IMR-90 (cell line): ENCODE results near the gene INPP5J. TPM values are rescaled to one million over a fixed set of nuclear protein-coding genes. Genes with fewer than 3 reads are reported as not detected.

ENCODE experiments used
- ATAC-seq: fragments of 200-7000 bp; cut with Tn5 transposase; 2 replicates; pipeline ENCODE4 v1.9.1; 2020; ENCODE audit warnings: low read depth, mild to moderate bottlenecking, moderate library complexity
- BruUV-seq: library from RNA; stranded (reverse); fragments of 400-500 nt; replicated peaks from 2 replicates; lab custom pipeline; 2021; lab: Mats Ljungman, UMichigan
- CTCF ChIA-PET: fragments of 300-600 bp; formaldehyde crosslinking; extraction: SDS; loops from one replicate; lab custom pipeline; 2021; ENCODE audit warnings: antibody characterized with exemption; lab: Yijun Ruan, JAX
- POLR2A ChIA-PET: fragments of 300-600 bp; sonication (Branson Sonifier 250); formaldehyde crosslinking; loops from one replicate; lab custom pipeline; 2022; ENCODE audit warnings: antibody characterized with exemption; ENCODE audit not compliant: unreplicated experiment; lab: Charles Lee
- DNase-seq: peaks from one replicate; pipeline ENCODE4 v3.0.0; 2013
- H2AFZ ChIP-seq: replicated peaks from 2 replicates; pipeline ENCODE3; 2013; ENCODE audit warnings: low read length, mild to moderate bottlenecking; ENCODE audit not compliant: poor library complexity
- H2AK5ac ChIP-seq: 2 replicates; pipeline ENCODE4 v1.6.1; 2013; ENCODE audit warnings: low read depth, low read length, inconsistent platforms
- H2AK9ac ChIP-seq: replicated peaks from 2 replicates; pipeline ENCODE3; 2013; ENCODE audit warnings: mild to moderate bottlenecking, low read depth, low read length, moderate library complexity; ENCODE audit not compliant: poor library complexity
- H2BK120ac ChIP-seq: 2 replicates; pipeline ENCODE4 v1.6.1; 2013; ENCODE audit warnings: low read depth, low read length, inconsistent platforms
- H2BK15ac ChIP-seq: 3 replicates; pipeline ENCODE4 v1.6.1; 2013; ENCODE audit warnings: low read depth, low read length, inconsistent platforms
- H2BK20ac ChIP-seq: 2 replicates; pipeline ENCODE4 v1.6.1; 2013; ENCODE audit warnings: low read depth, mild to moderate bottlenecking, inconsistent platforms, low read length, moderate library complexity
- H2BK5ac ChIP-seq: 2 replicates; pipeline ENCODE4 v1.6.1; 2013; ENCODE audit warnings: mild to moderate bottlenecking, low read depth, low read length, inconsistent platforms; ENCODE audit not compliant: poor library complexity, severe bottlenecking
- H3K14ac ChIP-seq: replicated peaks from 2 replicates; pipeline ENCODE4 v1.6.1; 2013; ENCODE audit warnings: low read depth, low read length, inconsistent platforms
- H3K18ac ChIP-seq: 2 replicates; pipeline ENCODE4 v1.6.1; 2013; ENCODE audit warnings: low read depth, low read length, control low read depth
- H3K23ac ChIP-seq: 2 replicates; pipeline ENCODE4 v1.6.1; 2013; ENCODE audit warnings: low read depth, low read length, inconsistent platforms
- H3K27ac ChIP-seq: 2 replicates; pipeline ENCODE4 v1.5.1; 2013; ENCODE audit warnings: mild to moderate bottlenecking, control low read depth, low read length; ENCODE audit not compliant: insufficient read depth
- H3K27me3 ChIP-seq: 2 replicates; pipeline ENCODE4 v1.6.1; 2013; ENCODE audit warnings: low read length; ENCODE audit not compliant: control insufficient read depth, insufficient read depth
- H3K36me3 ChIP-seq: 2 replicates; pipeline ENCODE4 v1.6.1; 2013; ENCODE audit warnings: low read length, mixed read lengths; ENCODE audit not compliant: control insufficient read depth, insufficient read depth
- H3K4ac ChIP-seq: 2 replicates; pipeline ENCODE4 v1.6.1; 2013; ENCODE audit warnings: low read depth, low read length, inconsistent platforms
- H3K4me1 ChIP-seq: 2 replicates; pipeline ENCODE4 v1.6.1; 2013; ENCODE audit warnings: low read length, mixed read lengths; ENCODE audit not compliant: control insufficient read depth, insufficient read depth
- H3K4me2 ChIP-seq: 2 replicates; pipeline ENCODE4 v1.6.1; 2013; ENCODE audit warnings: low read depth, mild to moderate bottlenecking, control low read depth, low read length, moderate library complexity
- H3K4me3 ChIP-seq: 2 replicates; pipeline ENCODE4 v1.5.1; 2013; ENCODE audit warnings: low read depth, mild to moderate bottlenecking, control low read depth, low read length, moderate library complexity; ENCODE audit not compliant: insufficient read depth
- H3K56ac ChIP-seq: 2 replicates; pipeline ENCODE4 v1.6.1; 2013; ENCODE audit warnings: low read length, inconsistent platforms; ENCODE audit not compliant: insufficient read depth; ENCODE audit errors: extremely low read depth
- H3K79me1 ChIP-seq, 2 experiments: 2 replicates each; pipeline ENCODE4 v1.6.1; 2013; ENCODE audit warnings: low read length in 2 of 2, inconsistent platforms in 1 of 2, low read depth in 1 of 2
- H3K9ac ChIP-seq: 2 replicates; pipeline ENCODE4 v1.6.1; 2013; ENCODE audit warnings: low read depth, low read length, control low read depth
- H3K9me1 ChIP-seq: 2 replicates; pipeline ENCODE4 v1.6.1; 2013; ENCODE audit warnings: low read length, inconsistent platforms; ENCODE audit not compliant: insufficient read depth
- H3K9me3 ChIP-seq: 2 replicates; pipeline ENCODE4 v1.6.1; 2013; ENCODE audit warnings: low read length; ENCODE audit not compliant: control insufficient read depth, insufficient read depth
- H4K20me1 ChIP-seq: 2 replicates; pipeline ENCODE4 v1.6.1; 2013; ENCODE audit warnings: low read length, inconsistent platforms; ENCODE audit not compliant: insufficient read depth
- H4K5ac ChIP-seq: 2 replicates; pipeline ENCODE4 v1.6.1; 2013; ENCODE audit warnings: mild to moderate bottlenecking, low read depth, low read length, control low read depth
- H4K8ac ChIP-seq, 2 experiments: 2 replicates each; pipeline ENCODE4 v1.6.1; 2013; ENCODE audit warnings: low read depth in 2 of 2, low read length in 2 of 2, control low read depth in 1 of 2, inconsistent platforms in 1 of 2
- H4K91ac ChIP-seq: 2 replicates; pipeline ENCODE4 v1.6.1; 2013; ENCODE audit warnings: low read depth, low read length, inconsistent platforms; ENCODE audit not compliant: insufficient read depth
- BHLHE40 ChIP-seq: fragments of 150-350 bp; IDR thresholded peaks from 2 replicates; pipeline ENCODE4 v1.6.1; 2016; ENCODE audit warnings: mild to moderate bottlenecking, low read depth, low read length
- CEBPB ChIP-seq: IDR thresholded peaks from 2 replicates; pipeline ENCODE4 v1.6.1; 2012; ENCODE audit warnings: low read depth, low read length, improper control_type of control experiment
- ELK1 ChIP-seq: fragments of 150-350 bp; IDR thresholded peaks from 2 replicates; pipeline ENCODE4 v1.6.1; 2016; ENCODE audit warnings: low read depth, mild to moderate bottlenecking, low read length, moderate library complexity, borderline replicate concordance
- FOS ChIP-seq: fragments of 150-350 bp; IDR thresholded peaks from 2 replicates; pipeline ENCODE4 v1.6.1; 2016; ENCODE audit warnings: low read depth, low read length
- MAFK ChIP-seq: IDR thresholded peaks from 2 replicates; pipeline ENCODE4 v1.6.1; 2012; ENCODE audit warnings: low read depth, low read length, improper control_type of control experiment
- MAZ ChIP-seq: IDR thresholded peaks from 2 replicates; pipeline ENCODE4 v1.6.1; 2012; ENCODE audit warnings: low read depth, mild to moderate bottlenecking, low read length, improper control_type of control experiment, moderate library complexity, borderline replicate concordance
- MXI1 ChIP-seq: IDR thresholded peaks from 2 replicates; pipeline ENCODE4 v1.6.1; 2012; ENCODE audit warnings: low read depth, mild to moderate bottlenecking, low read length, moderate library complexity, borderline replicate concordance
- NFE2L2 ChIP-seq: fragments of 150-350 bp; IDR thresholded peaks from 2 replicates; pipeline ENCODE4 v1.6.1; 2016; ENCODE audit warnings: low read depth, mild to moderate bottlenecking, low read length
- POLR2A ChIP-seq: IDR thresholded peaks from 2 replicates; pipeline ENCODE4 v1.6.1; 2012; ENCODE audit warnings: mild to moderate bottlenecking, low read depth, low read length
- RAD21 ChIP-seq: IDR thresholded peaks from 2 replicates; pipeline ENCODE4 v1.6.1; 2012; ENCODE audit warnings: low read length, improper control_type of control experiment
- RCOR1 ChIP-seq: IDR thresholded peaks from 2 replicates; pipeline ENCODE4 v1.6.1; 2012; ENCODE audit warnings: mild to moderate bottlenecking, low read length, improper control_type of control experiment; ENCODE audit not compliant: insufficient replicate concordance
- RFX5 ChIP-seq: IDR thresholded peaks from 2 replicates; pipeline ENCODE4 v1.8.0; 2012; ENCODE audit warnings: low read depth, mild to moderate bottlenecking, low read length, moderate library complexity
- SMC3 ChIP-seq: fragments of 150-350 bp; IDR thresholded peaks from 2 replicates; pipeline ENCODE4 v1.6.1; 2016; ENCODE audit warnings: low read depth, mild to moderate bottlenecking, antibody characterized with exemption, low read length, moderate library complexity
- WGBS, 2 experiments: methylation state at CpG; one replicate each; pipeline versions ENCODE4 v1.1.5 to v1.1.7; 2013; ENCODE audit warnings: missing lambda C conversion rate in 2 of 2; ENCODE audit not compliant: insufficient read length in 1 of 2; ENCODE audit errors: extremely low coverage in 2 of 2; 5-methylcytosine and 5-hydroxymethylcytosine counted together
- dilution Hi-C: fragments of 300-500 bp; cut with HindIII; formaldehyde crosslinking; loops from one replicate; pipeline ENCODE4 v1.14.3; 2018; ENCODE audit warnings: low sequenced_read_pairs; ENCODE audit not compliant: unreplicated experiment
- in situ Hi-C: fragments of 300-500 bp; cut with MboI; formaldehyde crosslinking; loops from 3 replicates; pipeline ENCODE4 v1.14.3; 2019; ENCODE audit warnings: low sequenced_read_pairs, inconsistent platforms, mixed read lengths
- intact Hi-C: fragments of 100-400 bp; cut with micrococcal nuclease; formaldehyde crosslinking; loops from 2 replicates; pipeline ENCODE4 v1.10.0; 2022
- polyA plus RNA-seq, 3 experiments: library from polyadenylated mRNA; depleted of rRNA; stranded (reverse); fragments of >200 nt; gene quantifications; 2 replicates each; pipeline ENCODE4 v1.2.3, GENCODE V29; 2012; ENCODE audit warnings: low replicate concordance in 1 of 3
- total RNA-seq: library from RNA; depleted of rRNA; stranded (reverse); fragments of >200 nt; gene quantifications from 2 replicates; pipeline ENCODE4 v1.2.3, GENCODE V29; 2012
- TF ChIP-seq, protein P1 (sequence below): conservative IDR thresholded peaks from 2 replicates; pipeline ENCODE4 v1.5.1; 2012; ENCODE audit warnings: mild to moderate bottlenecking, low read depth, low read length, improper control_type of control experiment
- TF ChIP-seq, protein P2 (sequence below): fragments of 150-350 bp; IDR thresholded peaks from 2 replicates; pipeline ENCODE4 v1.6.1; 2017; ENCODE audit warnings: mild to moderate bottlenecking, antibody characterized with exemption, low read length, low read depth

INPP5J gene
- total and polyA plus RNA-seq, 2 of the 4 experiments (the other 2 are of a cell fraction) = 0.36 to 2.2 TPM

GRCh38 chr22:31090217-31091085, 32.3 kb upstream of the INPP5J start:
- ChIA-PET POLR2A (no interaction called here), CTCF (interaction anchor here (0.5 kb wide), 1 partner anchor 44 kb away, joined by 3 read pairs; no protein-coding TSS in a partner anchor)
- intact Hi-C loops (no loop called here), dilution Hi-C loops (no loop called here), in situ Hi-C loops (no loop called here)
- peak overlapping the region; percentile 11 for H2AFZ ChIP-seq
- H4K91ac ChIP-seq = no peak overlapping the region
- no peak overlapping the region for H3K18ac ChIP-seq
- H3K27me3 ChIP-seq = no peaks in the 10 kb centered on the region
- H3K4me3 ChIP-seq = no peak overlapping the region
- no peaks in the 10 kb centered on the region; the same call in 1 of the 2 replicates for H3K9me1 ChIP-seq
- H3K23ac ChIP-seq = no peak overlapping the region
- peaks cover 32 to 64% of the 10 kb centered on the region in 2 experiments for H3K79me1 ChIP-seq
- no peak overlapping the region for H2BK15ac ChIP-seq
- H4K5ac ChIP-seq = no peak overlapping the region
- ATAC-seq (no peak), DNase-seq (no peak)
- H3K56ac ChIP-seq = no peak overlapping the region
- peaks cover 22% of the 10 kb centered on the region for H4K20me1 ChIP-seq
- no peaks in the 10 kb centered on the region for H3K9me3 ChIP-seq
- no peak overlapping the region for H3K4me2 ChIP-seq
- no peak overlapping the region for H3K9ac ChIP-seq
- H2BK120ac ChIP-seq = no peak overlapping the region
- H2BK20ac ChIP-seq = no peak overlapping the region
- BruUV-seq = no TSS peak
- no peak overlapping the region for H2AK5ac ChIP-seq
- H3K14ac ChIP-seq = no peak overlapping the region
- peaks cover 3% of the 10 kb centered on the region for H3K4me1 ChIP-seq
- H2BK5ac ChIP-seq = no peak overlapping the region
- H4K8ac ChIP-seq = no peak overlapping the region
- H3K27ac ChIP-seq = no peak overlapping the region
- H3K36me3 ChIP-seq = peaks cover 80% of the 10 kb centered on the region
- 84% methylated on average over 8 of the region's 15 CpGs; no CpG with 5 or more reads in 1 of the 2 experiments for WGBS, 2 experiments
- H2AK9ac ChIP-seq = peak overlapping the region; percentile 50
- no peak overlapping the region for H3K4ac ChIP-seq
- TF ChIP-seq RFX5 (no peak), ELK1 (no peak), POLR2A (no peak), BHLHE40 (no peak), SMC3 (no peak), CEBPB (no peak), RAD21 (no peak), NFE2L2 (no peak), MAZ (no peak), FOS (no peak), MXI1 (no peak), RCOR1 (no peak), MAFK (no peak)
- TF ChIP-seq, protein P1, sequence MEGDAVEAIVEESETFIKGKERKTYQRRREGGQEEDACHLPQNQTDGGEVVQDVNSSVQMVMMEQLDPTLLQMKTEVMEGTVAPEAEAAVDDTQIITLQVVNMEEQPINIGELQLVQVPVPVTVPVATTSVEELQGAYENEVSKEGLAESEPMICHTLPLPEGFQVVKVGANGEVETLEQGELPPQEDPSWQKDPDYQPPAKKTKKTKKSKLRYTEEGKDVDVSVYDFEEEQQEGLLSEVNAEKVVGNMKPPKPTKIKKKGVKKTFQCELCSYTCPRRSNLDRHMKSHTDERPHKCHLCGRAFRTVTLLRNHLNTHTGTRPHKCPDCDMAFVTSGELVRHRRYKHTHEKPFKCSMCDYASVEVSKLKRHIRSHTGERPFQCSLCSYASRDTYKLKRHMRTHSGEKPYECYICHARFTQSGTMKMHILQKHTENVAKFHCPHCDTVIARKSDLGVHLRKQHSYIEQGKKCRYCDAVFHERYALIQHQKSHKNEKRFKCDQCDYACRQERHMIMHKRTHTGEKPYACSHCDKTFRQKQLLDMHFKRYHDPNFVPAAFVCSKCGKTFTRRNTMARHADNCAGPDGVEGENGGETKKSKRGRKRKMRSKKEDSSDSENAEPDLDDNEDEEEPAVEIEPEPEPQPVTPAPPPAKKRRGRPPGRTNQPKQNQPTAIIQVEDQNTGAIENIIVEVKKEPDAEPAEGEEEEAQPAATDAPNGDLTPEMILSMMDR = no peak
- TF ChIP-seq, protein P2, sequence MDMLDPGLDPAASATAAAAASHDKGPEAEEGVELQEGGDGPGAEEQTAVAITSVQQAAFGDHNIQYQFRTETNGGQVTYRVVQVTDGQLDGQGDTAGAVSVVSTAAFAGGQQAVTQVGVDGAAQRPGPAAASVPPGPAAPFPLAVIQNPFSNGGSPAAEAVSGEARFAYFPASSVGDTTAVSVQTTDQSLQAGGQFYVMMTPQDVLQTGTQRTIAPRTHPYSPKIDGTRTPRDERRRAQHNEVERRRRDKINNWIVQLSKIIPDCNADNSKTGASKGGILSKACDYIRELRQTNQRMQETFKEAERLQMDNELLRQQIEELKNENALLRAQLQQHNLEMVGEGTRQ = no peak
